HepG2 (cell line): ENCODE measurements around the gene IDUA. TPM values are rescaled to one million over a fixed set of nuclear protein-coding genes. Genes with fewer than 3 reads are reported as not detected.

ENCODE experiments used
- CCAR2 ChIP-seq: fragments of 200-400 bp; formaldehyde crosslinking; optimal IDR thresholded peaks from 2 replicates; pipeline ENCODE3; 2018; ENCODE audit warnings: low read depth, mild to moderate bottlenecking, low read length, moderate library complexity
- FOXA3 ChIP-seq: IDR thresholded peaks from 2 replicates; pipeline ENCODE4 v1.6.1; 2016; ENCODE audit warnings: missing genetic modification reagents, missing compliant biosample characterization
- HDAC2 ChIP-seq: sonication (generic); formaldehyde crosslinking; IDR thresholded peaks from 2 replicates; pipeline ENCODE4 v1.4.0; 2020; ENCODE audit warnings: missing genetic modification reagents
- KDM6A ChIP-seq: IDR thresholded peaks from 2 replicates; pipeline ENCODE4 v1.6.1; 2016; ENCODE audit warnings: low read depth
- MIER3 ChIP-seq: IDR thresholded peaks from 2 replicates; pipeline ENCODE4 v1.6.1; 2016; ENCODE audit warnings: missing compliant biosample characterization, borderline replicate concordance
- MYNN ChIP-seq: sonication (generic); formaldehyde crosslinking; IDR thresholded peaks from 2 replicates; pipeline ENCODE4 v1.4.0; 2020; ENCODE audit warnings: mild to moderate bottlenecking, low read depth, missing genetic modification reagents
- NR2F1 ChIP-seq, 2 experiments: fragments of 450-650 bp in 1 of 2; formaldehyde crosslinking in 1 of 2; IDR thresholded peaks; 2 replicates each; pipeline versions ENCODE4 v1.5.0 to v1.6.1; 2016 to 2020; ENCODE audit warnings: mild to moderate bottlenecking in 1 of 2, missing compliant biosample characterization in 1 of 2, missing genetic modification reagents in 1 of 2, moderate library complexity in 1 of 2
- PCBP2 ChIP-seq: fragments of 200-400 bp; formaldehyde crosslinking; optimal IDR thresholded peaks from 2 replicates; pipeline ENCODE3; 2018; ENCODE audit warnings: low read length, low read depth; ENCODE audit not compliant: poor library complexity, severe bottlenecking
- PRPF4 ChIP-seq: fragments of 200-400 bp; formaldehyde crosslinking; IDR thresholded peaks from 2 replicates; pipeline ENCODE4 v1.6.1; 2016; ENCODE audit warnings: low read length, low read depth; ENCODE audit not compliant: poor library complexity, severe bottlenecking
- RFX3 ChIP-seq: IDR thresholded peaks from 2 replicates; pipeline ENCODE4 v1.6.1; 2016; ENCODE audit warnings: missing biosample characterization, missing genetic modification reagents
- SMAD1 ChIP-seq: sonication (generic); formaldehyde crosslinking; IDR thresholded peaks from 2 replicates; pipeline ENCODE4 v1.4.0; 2020; ENCODE audit warnings: missing genetic modification reagents, low read depth, mild to moderate bottlenecking, borderline replicate concordance
- TARDBP ChIP-seq: sonication (generic); formaldehyde crosslinking; IDR thresholded peaks from 2 replicates; pipeline ENCODE4 v1.8.0; 2022; ENCODE audit warnings: mild to moderate bottlenecking, missing genetic modification reagents
- ZC3H4 ChIP-seq: sonication (generic); formaldehyde crosslinking; IDR thresholded peaks from 2 replicates; pipeline ENCODE4 v1.4.0; 2020; ENCODE audit warnings: missing genetic modification reagents, borderline replicate concordance
- ZMYM4 ChIP-seq: sonication (generic); formaldehyde crosslinking; IDR thresholded peaks from 2 replicates; pipeline ENCODE4 v1.8.1; 2023; ENCODE audit warnings: mild to moderate bottlenecking, missing genetic modification reagents
- ZNF138 ChIP-seq: sonication (generic); formaldehyde crosslinking; IDR thresholded peaks from 2 replicates; pipeline ENCODE4 v1.5.0; 2020; ENCODE audit warnings: mild to moderate bottlenecking, low read depth, missing genetic modification reagents
- ZNF24 ChIP-seq: fragments of 450-650 bp; IDR thresholded peaks from 2 replicates; pipeline ENCODE4 v1.6.1; 2017; ENCODE audit warnings: antibody characterized with exemption, mild to moderate bottlenecking
- ZNF33A ChIP-seq: sonication (generic); formaldehyde crosslinking; IDR thresholded peaks from 2 replicates; pipeline ENCODE4 v1.5.1; 2020; ENCODE audit warnings: missing genetic modification reagents, mild to moderate bottlenecking, moderate library complexity, borderline replicate concordance
- ZNF383 ChIP-seq: sonication (generic); formaldehyde crosslinking; IDR thresholded peaks from 2 replicates; pipeline ENCODE4 v1.4.0; 2020; ENCODE audit warnings: missing genetic modification reagents, mild to moderate bottlenecking, borderline replicate concordance
- ZNF569 ChIP-seq: sonication (generic); formaldehyde crosslinking; IDR thresholded peaks from 2 replicates; pipeline ENCODE4 v1.5.0; 2020; ENCODE audit warnings: mild to moderate bottlenecking, missing genetic modification reagents, moderate library complexity, borderline replicate concordance
- ZSCAN12 ChIP-seq: sonication (generic); formaldehyde crosslinking; IDR thresholded peaks from 2 replicates; pipeline ENCODE4 v1.9.0; 2021; ENCODE audit warnings: mild to moderate bottlenecking, missing genetic modification reagents
- polyA plus RNA-seq, 8 experiments: library from polyadenylated mRNA; depleted of rRNA in 3 of 8; stranded (reverse) in 7 of 8; unstranded in 1 of 8; fragments of >200 nt; fragmentation: Illumina TruSeq in 4 of 8; extraction: Trizol in 4 of 8; gene quantifications; 2 replicates each; pipeline versions ENCODE4 v1.2.1 to v1.2.3, GENCODE V29; 2011 to 2016; ENCODE audit warnings: low read depth in 4 of 8, missing spikeins in 1 of 8, mixed read lengths in 1 of 8; ENCODE audit not compliant: insufficient read depth in 1 of 8
- total RNA-seq, 5 experiments: library from RNA; depleted of rRNA; stranded (reverse); fragments of >200 nt; fragmentation: Illumina TruSeq; extraction: Trizol; gene quantifications; 2 replicates each; pipeline ENCODE4 v1.2.3, GENCODE V29; 2016; ENCODE audit warnings: low read depth in 1 of 5
- TF ChIP-seq, protein P1 (sequence below): sonication (generic); formaldehyde crosslinking; IDR thresholded peaks from 2 replicates; pipeline ENCODE4 v1.8.1; 2022; ENCODE audit warnings: mild to moderate bottlenecking, missing genetic modification reagents
- TF ChIP-seq, protein P2 (sequence below): sonication (generic); formaldehyde crosslinking; IDR thresholded peaks from 2 replicates; pipeline ENCODE4 v1.4.0; 2020; ENCODE audit warnings: mild to moderate bottlenecking, missing genetic modification reagents
- TF ChIP-seq, protein P3 (sequence below): sonication (generic); formaldehyde crosslinking; conservative IDR thresholded peaks from 2 replicates; pipeline ENCODE4 v1.8.1; 2023; ENCODE audit warnings: missing genetic modification reagents
- TF ChIP-seq, protein P4 (sequence below): IDR thresholded peaks from 2 replicates; pipeline ENCODE4 v1.6.1; 2012; ENCODE audit warnings: low read depth, low read length, improper control_type of control experiment

The IDUA gene
- total and polyA plus RNA-seq, 2 of the 13 experiments (the other 11 are each of a cell fraction or from before 2014, with no cell fraction given): 0.77 to 1.0 TPM

DNA sequence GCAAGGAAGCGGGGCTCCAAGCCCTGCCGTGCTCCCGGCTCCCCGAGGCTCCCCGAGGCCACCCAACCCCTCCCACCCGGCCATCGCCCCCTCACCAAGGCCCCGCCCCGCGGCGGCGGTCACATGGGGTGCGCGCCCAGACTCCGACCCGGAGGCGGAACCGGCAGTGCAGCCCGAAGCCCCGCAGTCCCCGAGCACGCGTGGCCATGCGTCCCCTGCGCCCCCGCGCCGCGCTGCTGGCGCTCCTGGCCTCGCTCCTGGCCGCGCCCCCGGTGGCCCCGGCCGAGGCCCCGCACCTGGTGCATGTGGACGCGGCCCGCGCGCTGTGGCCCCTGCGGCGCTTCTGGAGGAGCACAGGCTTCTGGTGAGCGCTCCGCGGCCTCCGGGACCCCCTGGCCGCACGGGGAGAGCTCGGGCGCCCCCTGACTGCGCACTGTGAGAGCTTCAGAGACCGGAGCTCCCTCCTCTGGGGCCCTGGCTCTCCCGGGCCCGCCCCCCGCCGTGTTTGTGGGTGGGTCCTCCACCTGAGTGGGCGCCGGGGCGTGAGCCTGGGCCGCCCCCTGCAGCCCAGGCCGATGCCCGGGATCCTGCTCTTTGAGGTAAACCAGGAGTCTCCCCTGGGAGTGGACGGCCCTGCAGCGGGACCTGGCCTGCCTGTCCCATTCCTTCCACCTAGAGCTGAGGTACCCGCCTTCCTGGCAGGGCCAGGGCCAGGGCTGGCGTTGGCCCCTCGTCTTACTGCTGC lies at the start of gene IDUA (continued):
- TF ChIP-seq, protein P1, sequence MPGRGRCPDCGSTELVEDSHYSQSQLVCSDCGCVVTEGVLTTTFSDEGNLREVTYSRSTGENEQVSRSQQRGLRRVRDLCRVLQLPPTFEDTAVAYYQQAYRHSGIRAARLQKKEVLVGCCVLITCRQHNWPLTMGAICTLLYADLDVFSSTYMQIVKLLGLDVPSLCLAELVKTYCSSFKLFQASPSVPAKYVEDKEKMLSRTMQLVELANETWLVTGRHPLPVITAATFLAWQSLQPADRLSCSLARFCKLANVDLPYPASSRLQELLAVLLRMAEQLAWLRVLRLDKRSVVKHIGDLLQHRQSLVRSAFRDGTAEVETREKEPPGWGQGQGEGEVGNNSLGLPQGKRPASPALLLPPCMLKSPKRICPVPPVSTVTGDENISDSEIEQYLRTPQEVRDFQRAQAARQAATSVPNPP (CRISPR knock-in tag): peak; percentile 66; the same call in 1 of the 2 replicates
- TF ChIP-seq ZNF24: no peak
- no peak for TF ChIP-seq PRPF4
- TF ChIP-seq, protein P2, sequence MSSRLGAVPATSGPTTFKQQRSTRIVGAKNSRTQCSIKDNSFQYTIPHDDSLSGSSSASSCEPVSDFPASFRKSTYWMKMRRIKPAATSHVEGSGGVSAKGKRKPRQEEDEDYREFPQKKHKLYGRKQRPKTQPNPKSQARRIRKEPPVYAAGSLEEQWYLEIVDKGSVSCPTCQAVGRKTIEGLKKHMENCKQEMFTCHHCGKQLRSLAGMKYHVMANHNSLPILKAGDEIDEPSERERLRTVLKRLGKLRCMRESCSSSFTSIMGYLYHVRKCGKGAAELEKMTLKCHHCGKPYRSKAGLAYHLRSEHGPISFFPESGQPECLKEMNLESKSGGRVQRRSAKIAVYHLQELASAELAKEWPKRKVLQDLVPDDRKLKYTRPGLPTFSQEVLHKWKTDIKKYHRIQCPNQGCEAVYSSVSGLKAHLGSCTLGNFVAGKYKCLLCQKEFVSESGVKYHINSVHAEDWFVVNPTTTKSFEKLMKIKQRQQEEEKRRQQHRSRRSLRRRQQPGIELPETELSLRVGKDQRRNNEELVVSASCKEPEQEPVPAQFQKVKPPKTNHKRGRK (CRISPR knock-in tag): no peak
- TF ChIP-seq HDAC2: no peak
- no peak; the same call in 1 of the 2 replicates for TF ChIP-seq MIER3 (CRISPR knock-in tag)
- TF ChIP-seq ZMYM4: peak; percentile 20; the same call in 1 of the 2 replicates
- no peak for TF ChIP-seq PCBP2
- peak; percentile 0; the same call in 1 of the 2 replicates for TF ChIP-seq FOXA3
- no peak for TF ChIP-seq KDM6A (CRISPR knock-in tag)
- no peak for TF ChIP-seq MYNN (CRISPR knock-in tag)
- TF ChIP-seq TARDBP (CRISPR knock-in tag): no peak
- TF ChIP-seq ZNF569: no peak
- no peak; a peak in 1 of 4 replicates for TF ChIP-seq NR2F1 (CRISPR knock-in tag; IDR thresholded peaks at IDR 0.05)
- peak; percentile 47; the same call in 1 of the 2 replicates for TF ChIP-seq ZNF383
- TF ChIP-seq, protein P3, sequence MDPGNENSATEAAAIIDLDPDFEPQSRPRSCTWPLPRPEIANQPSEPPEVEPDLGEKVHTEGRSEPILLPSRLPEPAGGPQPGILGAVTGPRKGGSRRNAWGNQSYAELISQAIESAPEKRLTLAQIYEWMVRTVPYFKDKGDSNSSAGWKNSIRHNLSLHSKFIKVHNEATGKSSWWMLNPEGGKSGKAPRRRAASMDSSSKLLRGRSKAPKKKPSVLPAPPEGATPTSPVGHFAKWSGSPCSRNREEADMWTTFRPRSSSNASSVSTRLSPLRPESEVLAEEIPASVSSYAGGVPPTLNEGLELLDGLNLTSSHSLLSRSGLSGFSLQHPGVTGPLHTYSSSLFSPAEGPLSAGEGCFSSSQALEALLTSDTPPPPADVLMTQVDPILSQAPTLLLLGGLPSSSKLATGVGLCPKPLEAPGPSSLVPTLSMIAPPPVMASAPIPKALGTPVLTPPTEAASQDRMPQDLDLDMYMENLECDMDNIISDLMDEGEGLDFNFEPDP (CRISPR knock-in tag): no peak
- no peak for TF ChIP-seq ZNF33A (CRISPR knock-in tag)
- no peak for TF ChIP-seq SMAD1
- no peak for TF ChIP-seq RFX3
- no peak; the same call in 1 of the 2 replicates for TF ChIP-seq ZNF138
- TF ChIP-seq CCAR2: no peak
- TF ChIP-seq, protein P4, sequence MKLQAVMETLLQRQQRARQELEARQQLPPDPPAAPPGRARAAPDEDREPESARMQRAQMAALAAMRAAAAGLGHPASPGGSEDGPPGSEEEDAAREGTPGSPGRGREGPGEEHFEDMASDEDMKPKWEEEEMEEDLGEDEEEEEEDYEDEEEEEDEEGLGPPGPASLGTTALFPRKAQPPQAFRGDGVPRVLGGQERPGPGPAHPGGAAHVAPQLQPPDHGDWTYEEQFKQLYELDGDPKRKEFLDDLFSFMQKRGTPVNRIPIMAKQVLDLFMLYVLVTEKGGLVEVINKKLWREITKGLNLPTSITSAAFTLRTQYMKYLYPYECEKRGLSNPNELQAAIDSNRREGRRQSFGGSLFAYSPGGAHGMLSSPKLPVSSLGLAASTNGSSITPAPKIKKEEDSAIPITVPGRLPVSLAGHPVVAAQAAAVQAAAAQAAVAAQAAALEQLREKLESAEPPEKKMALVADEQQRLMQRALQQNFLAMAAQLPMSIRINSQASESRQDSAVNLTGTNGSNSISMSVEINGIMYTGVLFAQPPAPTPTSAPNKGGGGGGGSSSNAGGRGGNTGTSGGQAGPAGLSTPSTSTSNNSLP: no peak
- TF ChIP-seq ZC3H4 (CRISPR knock-in tag): no peak
- no peak for TF ChIP-seq ZSCAN12 (CRISPR knock-in tag)
